Measurements from ENCODE around the gene SYTL4.

DNA sequence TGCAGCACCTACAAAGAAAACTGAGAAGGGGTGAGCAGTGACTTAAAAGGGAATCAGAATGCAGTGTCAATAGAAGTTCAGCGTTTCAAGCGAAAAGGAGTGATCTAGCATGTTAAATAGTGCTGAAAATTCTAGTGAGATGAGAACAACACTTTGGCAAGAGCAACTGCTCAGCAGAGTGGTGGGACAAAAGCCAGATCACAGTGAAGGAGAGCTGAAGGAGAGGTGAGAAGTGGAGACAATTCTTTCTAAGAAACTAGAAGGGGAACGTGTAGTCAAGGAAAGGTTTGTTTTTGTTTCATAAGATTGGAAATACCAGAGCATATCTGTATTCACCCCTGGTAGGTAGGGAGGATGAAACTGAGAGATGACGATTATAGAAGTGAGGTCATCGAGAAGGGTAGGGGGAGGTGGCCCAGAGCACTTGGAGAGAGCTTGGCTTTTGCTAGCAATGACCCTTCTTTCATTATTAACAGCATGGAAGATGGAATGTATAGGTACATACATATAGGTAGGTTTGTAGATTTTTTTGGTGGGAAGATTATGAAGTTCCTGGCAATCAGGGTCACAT, 54.2 kb downstream of the SYTL4 start:
- TF ChIP-seq, protein P1, sequence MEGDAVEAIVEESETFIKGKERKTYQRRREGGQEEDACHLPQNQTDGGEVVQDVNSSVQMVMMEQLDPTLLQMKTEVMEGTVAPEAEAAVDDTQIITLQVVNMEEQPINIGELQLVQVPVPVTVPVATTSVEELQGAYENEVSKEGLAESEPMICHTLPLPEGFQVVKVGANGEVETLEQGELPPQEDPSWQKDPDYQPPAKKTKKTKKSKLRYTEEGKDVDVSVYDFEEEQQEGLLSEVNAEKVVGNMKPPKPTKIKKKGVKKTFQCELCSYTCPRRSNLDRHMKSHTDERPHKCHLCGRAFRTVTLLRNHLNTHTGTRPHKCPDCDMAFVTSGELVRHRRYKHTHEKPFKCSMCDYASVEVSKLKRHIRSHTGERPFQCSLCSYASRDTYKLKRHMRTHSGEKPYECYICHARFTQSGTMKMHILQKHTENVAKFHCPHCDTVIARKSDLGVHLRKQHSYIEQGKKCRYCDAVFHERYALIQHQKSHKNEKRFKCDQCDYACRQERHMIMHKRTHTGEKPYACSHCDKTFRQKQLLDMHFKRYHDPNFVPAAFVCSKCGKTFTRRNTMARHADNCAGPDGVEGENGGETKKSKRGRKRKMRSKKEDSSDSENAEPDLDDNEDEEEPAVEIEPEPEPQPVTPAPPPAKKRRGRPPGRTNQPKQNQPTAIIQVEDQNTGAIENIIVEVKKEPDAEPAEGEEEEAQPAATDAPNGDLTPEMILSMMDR (conservative IDR thresholded peaks at IDR 0.05; ENCODE audit: low read length) = no peak
- no peak for TF ChIP-seq EZH2phosphoT487 (IDR thresholded peaks at IDR 0.05; ENCODE audit: borderline replicate concordance)
